H4 (cell line): ENCODE measurements around the gene DPYD. TPM values are rescaled to one million over a fixed set of nuclear protein-coding genes. Genes with fewer than 3 reads are reported as not detected.

ENCODE experiments used
- DNase-seq: peaks from one replicate; pipeline ENCODE4 v3.0.0-alpha.2; 2015; ENCODE audit warnings: low spot score
- total RNA-seq: library from RNA; depleted of rRNA; stranded (reverse); fragments of >200 nt; shearing (Covaris generic); gene quantifications from 2 replicates; pipeline ENCODE4 v1.2.3, GENCODE V29; 2014

Gene DPYD
- total RNA-seq, 1 experiment from 2014 or later: 18.2 TPM

- DNase-seq: no peak
Observed at GRCh38 chr1:97540346-97540888, 380.4 kb downstream of the DPYD start.

GRCh38 chr1:97538113-97538512, 382.7 kb downstream of the DPYD start:
- no peak for DNase-seq

GRCh38 chr1:97533358-97533757, 387.5 kb downstream of the DPYD start:
- DNase-seq: no peak

- DNase-seq: no peak
Observed at GRCh38 chr1:97529600-97529999, 391.2 kb downstream of the DPYD start.

- no peak for DNase-seq
Observed at GRCh38 chr1:97524211-97524610, 396.6 kb downstream of the DPYD start.

- DNase-seq: no peak
Observed at GRCh38 chr1:97516588-97516987, 404.2 kb downstream of the DPYD start.

GRCh38 chr1:97508653-97509218, 412.1 kb downstream of the DPYD start:
- DNase-seq: no peak

GRCh38 chr1:97507863-97508262, 413.0 kb downstream of the DPYD start:
- no peak for DNase-seq

- no peak for DNase-seq
Observed at GRCh38 chr1:97506368-97506767, 414.5 kb downstream of the DPYD start.

- DNase-seq: no peak
Observed at GRCh38 chr1:97505816-97506215, 415.0 kb downstream of the DPYD start.

- DNase-seq: no peak
Observed at GRCh38 chr1:97505289-97505688, 415.5 kb downstream of the DPYD start.

GRCh38 chr1:97502360-97502759, 418.5 kb downstream of the DPYD start:
- no peak for DNase-seq

- DNase-seq: no peak
Observed at GRCh38 chr1:97501628-97502027, 419.2 kb downstream of the DPYD start.

GRCh38 chr1:97500760-97501159, 420.1 kb downstream of the DPYD start:
- no peak for DNase-seq

- DNase-seq: no peak
Observed at GRCh38 chr1:97499667-97500066, 421.2 kb downstream of the DPYD start.

- DNase-seq: no peak
Observed at GRCh38 chr1:97489834-97490233, 431.0 kb downstream of the DPYD start.

GRCh38 chr1:97488530-97488929, 432.3 kb downstream of the DPYD start:
- no peak for DNase-seq

- no peak for DNase-seq
Observed at GRCh38 chr1:97482022-97482421, 438.8 kb downstream of the DPYD start.

- DNase-seq: no peak
Observed at GRCh38 chr1:97467445-97467844, 453.4 kb downstream of the DPYD start.

GRCh38 chr1:97464305-97464704, 456.5 kb downstream of the DPYD start:
- DNase-seq: no peak

- DNase-seq: no peak
Observed at GRCh38 chr1:97461782-97462181, 459.1 kb downstream of the DPYD start.

GRCh38 chr1:97457446-97458089, 463.3 kb downstream of the DPYD start:
- no peak for DNase-seq

GRCh38 chr1:97451944-97452343, 468.9 kb downstream of the DPYD start:
- DNase-seq: no peak
